ENCODE measurements around the gene LNX1.

LNX1 gene

GRCh38 chr4:53591372-53591892 lies at the start of gene LNX1:
TSS of gene LNX1 (minus strand) at chr4:53591486. CDS start at chr4:53574002, 17,484 bp downstream.
- DNase-seq (ENCODE audit: low spot score) = no peak

GRCh38 chr4:53640576-53641453 lies 49.5 kb upstream of the LNX1 start:
- DNase-seq (ENCODE audit: low spot score) = no peak

- DNase-seq (ENCODE audit: low spot score) = no peak
Measured at GRCh38 chr4:53638919-53639318, 47.6 kb upstream of the LNX1 start.

GRCh38 chr4:53637348-53637747 lies 46.1 kb upstream of the LNX1 start:
- DNase-seq (ENCODE audit: low spot score) = no peak

- no peak for DNase-seq (ENCODE audit: low spot score)
Measured at GRCh38 chr4:53635697-53636483, 44.6 kb upstream of the LNX1 start.

GRCh38 chr4:53633608-53634007 lies 42.3 kb upstream of the LNX1 start:
- no peak for DNase-seq (ENCODE audit: low spot score)

GRCh38 chr4:53629296-53629695 lies 38.0 kb upstream of the LNX1 start:
- no peak for DNase-seq (ENCODE audit: low spot score)

GRCh38 chr4:53626491-53626890 lies 35.2 kb upstream of the LNX1 start:
- DNase-seq (ENCODE audit: low spot score) = no peak

- DNase-seq (ENCODE audit: low spot score) = no peak
Measured at GRCh38 chr4:53625888-53626287, 34.6 kb upstream of the LNX1 start.

- no peak for DNase-seq (ENCODE audit: low spot score)
Measured at GRCh38 chr4:53622739-53623151, 31.5 kb upstream of the LNX1 start.

- no peak for DNase-seq (ENCODE audit: low spot score)
Measured at GRCh38 chr4:53620956-53621355, 29.7 kb upstream of the LNX1 start.

GRCh38 chr4:53619431-53619830 lies 28.1 kb upstream of the LNX1 start:
- no peak for DNase-seq (ENCODE audit: low spot score)

GRCh38 chr4:53618321-53618720 lies 27.0 kb upstream of the LNX1 start:
- DNase-seq (ENCODE audit: low spot score) = no peak

- DNase-seq (ENCODE audit: low spot score) = no peak
Measured at GRCh38 chr4:53617101-53617680, 25.9 kb upstream of the LNX1 start.

- DNase-seq (ENCODE audit: low spot score) = no peak
Measured at GRCh38 chr4:53616219-53616618, 24.9 kb upstream of the LNX1 start.

GRCh38 chr4:53614591-53614990 lies 23.3 kb upstream of the LNX1 start:
- no peak for DNase-seq (ENCODE audit: low spot score)

- DNase-seq (ENCODE audit: low spot score) = no peak
Measured at GRCh38 chr4:53613428-53613827, 22.1 kb upstream of the LNX1 start.

GRCh38 chr4:53608649-53609048 lies 17.4 kb upstream of the LNX1 start:
- DNase-seq (ENCODE audit: low spot score) = no peak

GRCh38 chr4:53608242-53608641 lies 17.0 kb upstream of the LNX1 start:
- DNase-seq (ENCODE audit: low spot score) = no peak

GRCh38 chr4:53605783-53606182 lies 14.5 kb upstream of the LNX1 start:
- DNase-seq (ENCODE audit: low spot score) = no peak

GRCh38 chr4:53602390-53602789 lies 11.1 kb upstream of the LNX1 start:
- DNase-seq (ENCODE audit: low spot score) = no peak

- DNase-seq (ENCODE audit: low spot score) = no peak
Measured at GRCh38 chr4:53601251-53601764, 10.0 kb upstream of the LNX1 start.
